Measurements from ENCODE around the gene ACE2. TPM values are rescaled to one million over a fixed set of nuclear protein-coding genes. Genes with fewer than 3 reads are reported as not detected.

Gene ACE2
- total RNA-seq, 4 donors from 2014 or later, result 0.62 to 4.5 (median 2.1) TPM

DNA sequence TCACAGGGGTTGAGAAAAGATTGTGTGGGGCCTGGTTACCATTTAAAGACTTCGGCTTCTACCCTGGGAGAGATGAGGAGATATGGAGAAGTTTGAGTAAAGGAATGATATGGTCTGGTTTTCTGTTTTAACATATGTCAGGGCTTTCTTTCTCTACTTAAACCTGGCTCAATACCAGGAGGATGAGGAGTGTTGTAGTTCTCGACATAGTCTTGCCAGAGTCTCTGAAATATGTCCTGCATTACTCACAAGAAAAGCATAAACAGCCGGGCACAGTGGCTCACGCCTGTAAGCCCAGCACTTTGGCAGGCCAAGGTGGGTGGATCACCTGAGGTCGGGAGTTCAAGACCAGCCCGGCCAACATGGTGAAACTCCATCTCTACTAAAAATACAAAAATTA lies 16.4 kb upstream of the ACE2 start:
- Histone ChIP-seq H3K9me3 (no peaks in the 10 kb centered on the region), H3K36me3 (no peaks in the 10 kb centered on the region), H3K27me3 (no peaks in the 10 kb centered on the region), H3K4me1 (no peaks in the 10 kb centered on the region), H3K4me3 (no peak overlapping the region), H3K27ac (no peak overlapping the region)
- WGBS, 2 donors (ENCODE audit: low coverage in 1 of 2), result 74% methylated on average over 4 of the region's 6 CpGs; no CpG with 5 or more reads in 1 of the 2 donors
- no peak for TF ChIP-seq CTCF (IDR thresholded peaks at IDR 0.05)
- TF ChIP-seq EP300 (IDR thresholded peaks at IDR 0.05), result no peak
- ATAC-seq, result no peak

- TF ChIP-seq EP300 (IDR thresholded peaks at IDR 0.05) (no peak), POLR2AphosphoS5 (IDR thresholded peaks at IDR 0.05) (no peak), CTCF (IDR thresholded peaks at IDR 0.05) (no peak), POLR2A (IDR thresholded peaks at IDR 0.05) (no peak)
- no peak for ATAC-seq
- no peak overlapping the region for H3K27ac ChIP-seq
- H3K36me3 ChIP-seq, result no peaks in the 10 kb centered on the region
- H3K4me1 ChIP-seq, result no peaks in the 10 kb centered on the region
- no peaks in the 10 kb centered on the region for H3K9me3 ChIP-seq
- WGBS, 2 donors (ENCODE audit: low coverage in 1 of 2), result 80 to 82% methylated on average over 2 of the region's 3 CpGs
- no peaks in the 10 kb centered on the region for H3K27me3 ChIP-seq
- H3K4me3 ChIP-seq, result no peak overlapping the region
These were observed 15.8 kb upstream of the ACE2 start for GRCh38 chrX:15616531-15616930.

DNA sequence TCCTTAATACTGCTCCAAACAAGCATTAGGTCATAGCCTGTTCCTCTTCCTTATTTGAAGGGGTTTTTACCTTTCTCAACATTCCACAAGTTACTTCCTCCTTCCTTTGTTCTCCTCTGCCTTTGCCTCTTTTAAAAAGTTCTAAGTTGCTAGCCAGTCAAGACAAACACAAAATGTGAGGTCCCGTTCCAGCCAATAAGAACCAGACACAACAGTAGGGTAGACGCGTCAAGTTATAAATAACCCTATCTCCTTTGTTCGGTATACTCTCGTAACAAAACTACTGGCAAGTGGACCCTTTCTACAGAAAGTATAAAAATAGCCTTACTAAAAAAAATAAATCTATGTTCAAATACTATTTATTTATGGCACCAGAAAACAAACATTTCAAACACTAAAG lies 6.3 kb upstream of the ACE2 start:
- ATAC-seq, result no peak
- Histone ChIP-seq H3K27me3 (no peaks in the 10 kb centered on the region), H3K27ac (no peak overlapping the region), H3K9me3 (no peaks in the 10 kb centered on the region), H3K4me1 (no peaks in the 10 kb centered on the region), H3K36me3 (no peaks in the 10 kb centered on the region), H3K4me3 (no peak overlapping the region)
- TF ChIP-seq CTCF (IDR thresholded peaks at IDR 0.05), result no peak
- no peak for TF ChIP-seq EP300 (IDR thresholded peaks at IDR 0.05)
- no peak for TF ChIP-seq POLR2A (IDR thresholded peaks at IDR 0.05)
- TF ChIP-seq POLR2AphosphoS5 (IDR thresholded peaks at IDR 0.05), result no peak
- WGBS, 2 donors (ENCODE audit: low coverage in 1 of 2), result 45 to 76% methylated on average over 5 of the region's 5 CpGs

- no peak overlapping the region for H3K4me3 ChIP-seq
- no peak for ATAC-seq
- H3K36me3 ChIP-seq, result no peaks in the 10 kb centered on the region
- H3K9me3 ChIP-seq, result no peaks in the 10 kb centered on the region
- no peaks in the 10 kb centered on the region for H3K27me3 ChIP-seq
- no peaks in the 10 kb centered on the region for H3K4me1 ChIP-seq
- H3K27ac ChIP-seq, result no peak overlapping the region
- TF ChIP-seq EP300 (IDR thresholded peaks at IDR 0.05) (no peak), POLR2A (IDR thresholded peaks at IDR 0.05) (no peak), POLR2AphosphoS5 (IDR thresholded peaks at IDR 0.05) (no peak), CTCF (IDR thresholded peaks at IDR 0.05) (no peak)
- 56% methylated on average over 1 of the region's 1 CpG; no CpG with 5 or more reads in 1 of the 2 donors for WGBS, 2 donors (ENCODE audit: low coverage in 1 of 2)
These were observed 5.4 kb upstream of the ACE2 start for GRCh38 chrX:15606136-15606535.

DNA sequence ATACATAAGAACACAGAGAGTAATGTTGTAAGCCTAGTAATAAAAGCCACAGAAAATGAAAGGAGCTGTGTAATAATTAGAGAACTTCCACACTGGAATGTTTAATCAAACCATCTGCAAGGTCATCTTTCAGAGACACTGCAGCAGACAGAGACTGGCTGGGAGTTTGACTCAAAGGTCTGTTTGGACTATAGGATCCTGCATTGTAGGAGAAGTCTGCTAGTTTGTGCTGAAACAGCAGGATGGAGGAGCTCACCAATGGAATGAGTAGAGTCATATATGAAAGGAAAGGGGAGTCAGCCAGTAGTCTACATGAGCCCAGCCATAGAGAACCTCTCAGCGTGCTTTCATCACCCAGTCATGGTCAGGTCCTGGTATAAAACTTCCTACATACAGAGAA lies 4.5 kb upstream of the ACE2 start:
- TF ChIP-seq EP300 (IDR thresholded peaks at IDR 0.05), result no peak
- TF ChIP-seq POLR2A (IDR thresholded peaks at IDR 0.05), result no peak
- TF ChIP-seq POLR2AphosphoS5 (IDR thresholded peaks at IDR 0.05), result no peak
- TF ChIP-seq CTCF (IDR thresholded peaks at IDR 0.05), result no peak
- Histone ChIP-seq H3K4me3 (no peak overlapping the region), H3K27ac (no peak overlapping the region), H3K36me3 (no peaks in the 10 kb centered on the region), H3K4me1 (no peaks in the 10 kb centered on the region), H3K27me3 (no peaks in the 10 kb centered on the region), H3K9me3 (no peaks in the 10 kb centered on the region)
- ATAC-seq, result no peak
- WGBS, 2 donors (ENCODE audit: low coverage in 1 of 2), result 100% methylated on average over 1 of the region's 1 CpG

Measured in gastroesophageal sphincter (tissue), 4 donors.